SH-SY5Y (cell line): ENCODE measurements around the gene ECI1.

Experiments
- GATA2 ChIP-seq: IDR thresholded peaks from 2 replicates; pipeline ENCODE4 v1.6.1; 2011; ENCODE audit warnings: mild to moderate bottlenecking, low read depth, low read length
- GATA3 ChIP-seq: IDR thresholded peaks from 2 replicates; pipeline ENCODE4 v1.6.1; 2011; ENCODE audit warnings: low read depth, mild to moderate bottlenecking, low read length, moderate library complexity

ECI1 gene

DNA sequence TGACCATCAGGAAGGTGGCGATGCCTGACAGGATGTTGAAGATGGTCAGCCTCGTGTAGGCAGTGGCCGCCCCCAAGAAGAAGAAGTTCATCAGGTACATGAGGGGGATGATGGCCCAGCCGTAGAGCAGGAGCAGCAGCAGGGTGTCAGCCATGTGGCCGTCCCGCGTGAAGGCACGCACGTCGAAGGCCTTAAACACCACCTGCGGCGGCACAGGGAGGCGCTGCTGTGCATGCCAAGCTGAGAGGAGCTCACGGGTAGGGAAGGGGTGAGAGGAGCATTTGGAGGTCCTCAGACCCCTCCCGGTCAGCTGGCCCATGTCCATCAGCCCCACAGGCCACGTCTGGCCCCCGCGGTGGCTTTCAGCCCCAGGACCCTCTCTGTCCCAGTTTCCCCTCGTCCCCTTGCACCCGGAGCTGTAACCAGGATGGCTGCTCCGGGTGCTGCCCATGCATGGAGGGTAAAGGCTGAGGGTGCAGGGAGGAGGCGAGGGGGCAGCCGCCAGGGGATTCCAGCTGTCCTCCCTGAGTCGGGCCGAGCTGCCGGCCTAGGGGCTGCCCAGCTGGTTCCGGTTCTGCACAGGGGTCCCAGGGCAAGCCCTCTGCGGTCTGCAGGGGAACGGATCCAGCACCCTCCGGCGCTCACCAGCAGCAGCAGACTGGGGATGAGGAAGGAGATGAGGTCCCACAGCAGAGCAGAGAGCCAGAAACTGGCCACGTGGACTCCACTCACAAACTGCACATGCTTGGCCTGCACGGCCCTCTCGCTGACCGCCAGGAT lies 33.6 kb upstream of the ECI1 start:
- no peak for TF ChIP-seq GATA2
- TF ChIP-seq GATA3, result no peak

DNA sequence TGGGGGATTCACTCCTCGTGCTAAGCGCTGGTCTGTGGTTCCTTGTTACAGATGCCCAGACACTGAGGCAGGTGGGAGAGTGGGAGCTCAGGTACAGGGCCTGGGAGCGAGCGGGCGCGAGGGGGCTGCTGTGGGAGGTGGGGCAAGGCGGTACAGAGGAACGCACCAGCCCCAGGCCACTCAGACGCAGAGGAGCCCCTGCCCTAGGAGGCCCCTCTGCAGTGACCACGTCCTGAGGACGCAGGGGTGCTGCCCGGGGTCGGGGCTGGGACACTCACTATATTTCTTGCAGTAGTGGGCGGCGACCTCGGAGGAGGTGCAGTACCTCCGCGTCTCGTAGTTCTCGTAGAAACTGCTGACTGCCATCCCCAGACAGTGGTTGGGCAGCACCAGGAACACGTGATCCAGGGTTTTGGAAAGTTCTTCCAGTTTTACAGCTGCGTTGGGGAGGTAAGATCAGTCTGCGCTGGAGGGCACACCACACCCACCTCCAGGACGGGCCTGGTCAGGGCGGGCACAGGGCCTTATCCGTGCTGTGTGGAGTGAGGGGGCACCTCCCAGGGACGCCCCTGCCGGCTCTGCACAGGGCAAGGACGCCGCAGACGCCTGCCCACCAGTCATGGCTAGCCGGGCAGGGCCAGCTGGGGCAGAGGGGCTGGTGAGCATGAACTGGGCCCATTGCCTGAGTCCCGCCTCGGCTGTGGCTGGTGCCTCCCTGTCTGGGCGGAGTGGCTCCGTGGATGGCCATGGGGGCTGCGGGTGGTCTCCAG lies 32.8 kb upstream of the ECI1 start:
- no peak for TF ChIP-seq GATA2
- no peak for TF ChIP-seq GATA3

DNA sequence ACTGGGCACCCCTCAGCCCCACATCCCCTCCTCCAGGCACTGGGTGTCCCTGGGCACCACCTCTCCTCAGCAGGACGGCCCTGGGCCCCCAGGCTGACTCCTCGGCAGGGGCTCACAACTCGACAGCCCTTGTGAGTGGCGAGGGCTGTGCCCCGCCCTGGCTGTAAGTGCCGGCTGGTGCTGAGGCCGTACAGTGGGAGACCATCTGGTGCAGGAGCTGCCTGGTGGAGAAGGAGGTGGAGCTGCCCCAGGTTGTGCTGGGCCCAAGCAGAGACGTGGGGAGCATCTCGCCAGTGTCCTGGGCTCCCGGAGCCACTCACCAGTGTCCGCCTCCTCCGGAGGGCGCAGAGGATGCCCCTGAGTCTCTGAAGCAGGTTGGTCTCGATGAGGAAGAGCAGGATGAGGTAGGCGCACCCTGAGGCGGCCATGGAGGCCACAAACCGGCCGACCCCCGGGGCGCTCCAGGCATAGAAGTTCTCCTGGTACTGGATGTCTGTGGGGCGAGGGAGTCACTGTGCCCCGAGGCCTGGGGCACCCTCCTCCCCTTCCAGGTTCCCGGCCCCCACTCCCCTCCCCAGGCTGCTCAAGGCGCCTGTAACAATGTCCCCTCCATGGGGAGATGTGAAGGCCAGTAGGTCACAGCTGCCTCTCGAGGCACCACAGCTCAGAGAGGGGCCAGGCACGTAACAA lies 31.6 kb upstream of the ECI1 start:
- no peak for TF ChIP-seq GATA2
- TF ChIP-seq GATA3, result no peak

DNA sequence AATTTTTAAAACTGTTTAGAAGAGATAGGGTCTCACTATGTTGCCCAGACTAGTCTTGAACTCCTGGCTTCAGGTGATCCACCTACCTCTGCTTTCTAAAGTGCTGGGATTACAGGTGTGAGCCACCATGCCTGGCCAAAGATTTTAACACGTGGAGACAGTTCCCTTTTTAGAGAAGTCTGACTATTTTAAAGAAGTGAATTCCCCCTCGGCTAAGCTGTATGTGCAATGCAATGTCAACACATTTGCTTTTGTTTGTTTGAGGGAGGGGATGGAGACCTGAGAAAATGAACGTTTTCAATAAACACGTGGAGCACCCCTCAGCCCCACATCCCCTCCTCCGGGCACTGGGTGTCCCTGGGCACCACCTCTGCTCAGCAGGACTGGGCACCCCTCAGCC lies 30.9 kb upstream of the ECI1 start:
- TF ChIP-seq GATA2 (no peak), GATA3 (no peak)

DNA sequence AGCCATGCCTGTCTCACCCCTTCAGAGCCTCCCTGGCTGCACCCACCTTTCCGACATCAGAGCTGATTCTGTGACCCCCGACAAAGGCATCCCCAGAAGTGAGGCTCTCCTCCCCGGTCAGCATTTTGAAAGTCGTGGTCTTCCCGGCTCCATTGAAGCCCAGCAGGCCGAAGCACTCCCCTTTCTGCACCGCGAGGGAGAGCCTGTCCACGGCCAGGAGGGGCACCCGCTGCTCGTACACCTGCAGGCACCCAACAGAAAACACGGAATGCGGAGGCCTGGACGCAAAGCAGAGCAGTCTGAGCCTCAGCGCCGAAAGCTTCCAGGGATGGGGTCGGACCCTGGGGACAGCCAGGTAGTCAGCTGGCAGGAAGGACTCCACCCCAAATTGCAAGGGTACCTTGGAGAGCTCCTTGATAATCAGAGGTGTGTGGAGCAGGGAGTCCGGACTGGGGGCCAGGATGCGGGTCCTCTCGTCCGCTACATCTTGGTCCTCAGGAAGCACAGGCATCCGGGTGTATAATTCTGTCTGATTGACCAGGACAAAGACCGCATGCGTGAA lies 29.7 kb upstream of the ECI1 start:
- TF ChIP-seq GATA3, result no peak
- TF ChIP-seq GATA2, result no peak

DNA sequence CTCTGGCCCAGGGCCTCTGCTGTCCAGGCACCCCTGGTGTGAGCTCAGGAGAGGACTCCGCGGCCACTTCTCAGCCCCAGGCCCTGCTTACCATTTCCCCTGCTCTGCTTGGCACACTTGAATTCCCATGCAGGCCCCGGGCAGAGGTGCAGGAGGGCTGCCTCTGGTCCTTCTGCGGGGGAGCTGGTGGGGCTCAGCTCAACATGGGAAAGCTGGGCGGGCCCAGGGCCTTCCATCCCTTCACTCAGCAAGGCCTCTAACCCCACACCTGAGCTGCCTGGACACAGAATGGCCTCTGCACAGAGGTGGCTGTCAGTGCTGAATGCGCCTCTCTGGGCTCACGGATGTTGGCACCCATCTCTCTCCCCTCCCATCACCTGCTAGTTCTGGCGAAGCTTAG lies 29.1 kb upstream of the ECI1 start:
- TF ChIP-seq GATA3 (no peak), GATA2 (no peak)

DNA sequence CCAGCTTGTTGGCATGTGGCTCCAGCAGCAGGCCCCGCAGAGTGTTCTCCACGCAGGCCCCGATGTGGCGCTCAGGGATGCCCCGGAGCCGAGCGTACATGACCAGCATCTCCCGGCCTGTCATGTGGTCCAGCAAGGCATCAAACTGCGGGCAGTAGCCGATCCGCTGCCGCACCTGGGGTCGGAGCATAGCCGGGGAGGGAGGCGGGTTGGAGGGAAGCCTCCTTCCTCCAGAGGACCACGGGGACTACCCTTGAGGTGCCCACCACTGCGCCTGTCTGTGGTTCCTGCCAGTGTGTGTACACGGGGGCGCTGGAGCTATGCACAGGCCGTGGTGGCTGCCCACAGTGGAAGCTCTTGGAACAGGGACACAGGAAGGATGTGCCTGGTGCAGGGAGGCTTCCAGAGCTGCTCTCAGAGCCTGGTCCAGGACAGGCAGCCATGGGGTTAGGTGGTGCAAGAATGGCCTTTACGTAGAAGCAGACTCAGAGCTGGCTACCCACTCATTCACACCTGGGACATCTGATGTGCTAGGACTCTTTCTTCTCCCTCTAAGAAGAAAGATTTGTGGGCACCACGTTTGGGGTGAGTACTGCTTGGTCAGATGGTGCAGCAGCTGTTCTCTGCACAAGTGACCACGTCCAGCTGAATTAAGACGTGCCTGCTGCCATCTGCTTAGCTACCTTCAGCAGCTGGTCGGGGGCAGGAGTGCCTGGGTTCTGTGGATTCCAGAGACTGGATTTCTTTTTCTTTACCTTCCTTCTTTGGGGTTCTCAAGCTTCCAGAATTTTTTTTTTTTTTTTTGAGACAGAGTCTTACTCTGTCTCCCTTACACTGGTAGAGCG lies 27.8 kb upstream of the ECI1 start:
- TF ChIP-seq GATA3, result no peak
- TF ChIP-seq GATA2, result no peak

DNA sequence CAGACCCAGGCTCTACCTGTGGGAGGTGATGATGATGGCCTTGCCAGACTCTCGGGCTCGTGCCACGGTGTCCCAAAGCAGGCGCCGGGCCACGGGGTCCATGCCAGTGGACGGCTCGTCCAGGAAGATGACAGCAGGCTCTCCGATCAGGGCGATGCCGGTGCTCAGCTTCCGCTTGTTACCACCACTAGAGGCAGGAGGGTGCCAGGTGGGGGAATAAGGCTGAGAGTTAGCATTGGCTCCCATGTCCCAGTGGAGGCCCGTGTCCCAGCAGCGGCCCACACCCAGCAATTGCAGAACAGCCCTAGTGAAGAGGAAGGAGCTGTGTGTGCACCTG lies 26.9 kb upstream of the ECI1 start:
- TF ChIP-seq GATA3 (no peak), GATA2 (no peak)

DNA sequence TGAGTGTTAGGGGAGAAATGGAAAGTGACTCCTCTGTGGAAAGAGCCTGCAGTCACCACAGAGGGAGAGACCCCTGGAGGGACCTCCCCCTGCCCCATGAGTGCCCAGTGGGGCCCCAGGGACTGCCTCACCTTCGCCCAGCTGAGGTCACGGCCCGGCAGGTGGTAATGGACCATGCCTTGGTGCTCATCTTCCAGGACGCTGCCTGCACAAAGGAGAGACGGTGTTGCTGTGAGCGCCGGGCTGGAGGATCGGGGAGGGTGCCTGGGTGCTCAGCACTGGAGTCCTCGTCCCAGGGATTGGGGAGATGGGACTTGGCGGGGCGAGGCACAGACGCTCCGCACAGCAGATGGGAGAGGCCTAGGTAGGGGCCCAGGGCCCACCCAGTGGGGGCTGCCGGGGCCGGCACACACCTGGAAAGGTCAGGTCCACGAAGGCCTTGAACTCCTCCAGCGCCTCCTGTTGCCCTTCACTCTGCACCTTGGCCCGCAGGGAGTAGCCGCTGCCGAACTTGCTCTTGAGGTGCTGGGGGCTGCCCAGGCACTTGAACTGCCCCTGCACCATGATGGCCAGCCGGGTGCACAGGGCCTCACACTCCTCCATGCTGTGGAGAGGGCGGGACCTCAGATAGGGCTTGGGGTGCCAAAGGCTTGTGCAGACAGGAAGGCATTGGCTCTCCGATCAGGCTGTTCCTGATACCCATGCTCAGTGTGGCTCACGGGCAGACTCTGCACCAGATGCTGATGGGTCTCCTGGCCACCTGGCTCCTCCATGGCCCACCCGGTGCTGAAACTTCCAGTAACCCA lies 26.3 kb upstream of the ECI1 start:
- no peak for TF ChIP-seq GATA2
- TF ChIP-seq GATA3, result no peak

DNA sequence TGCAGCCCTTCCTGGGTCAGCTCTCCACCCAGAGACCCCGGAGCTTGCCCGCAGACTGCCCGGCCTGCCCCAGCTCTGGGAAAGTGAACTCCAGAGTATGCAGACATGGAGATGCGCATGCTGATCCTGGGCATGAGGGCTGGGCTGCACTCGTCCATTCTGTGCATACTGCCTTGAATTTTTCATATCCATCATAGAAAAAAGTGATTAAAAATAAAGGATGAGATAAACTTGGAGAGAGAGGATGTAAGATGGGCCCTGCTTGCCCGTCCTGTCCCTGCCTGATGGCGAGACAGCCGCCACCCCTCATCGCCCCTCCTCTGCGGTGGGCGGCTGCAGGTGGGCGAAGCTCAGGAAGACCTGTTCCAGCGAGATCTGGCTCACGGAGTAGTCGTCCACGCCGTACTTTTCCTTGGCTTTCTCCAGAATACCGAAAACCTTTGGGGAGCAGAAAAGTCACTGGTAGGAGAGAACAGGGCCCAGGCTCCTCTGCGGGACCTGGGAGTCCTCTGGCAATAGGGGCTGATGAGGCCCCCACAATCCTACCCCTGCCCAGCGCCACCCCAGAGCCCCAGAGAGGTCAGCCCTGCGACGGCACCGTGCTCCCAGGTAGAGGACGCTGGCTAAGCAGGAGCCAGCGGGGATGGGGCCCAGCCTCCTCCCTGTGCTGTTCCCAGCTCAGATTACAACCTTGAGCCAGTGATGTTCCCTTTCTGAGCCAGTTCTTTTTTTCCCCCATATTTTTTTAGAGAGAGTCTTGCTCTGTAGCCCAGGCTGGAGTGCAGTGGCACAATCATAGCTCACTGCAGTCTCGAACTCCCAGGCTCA lies 25.2 kb upstream of the ECI1 start:
- TF ChIP-seq GATA3, result no peak
- TF ChIP-seq GATA2, result no peak

DNA sequence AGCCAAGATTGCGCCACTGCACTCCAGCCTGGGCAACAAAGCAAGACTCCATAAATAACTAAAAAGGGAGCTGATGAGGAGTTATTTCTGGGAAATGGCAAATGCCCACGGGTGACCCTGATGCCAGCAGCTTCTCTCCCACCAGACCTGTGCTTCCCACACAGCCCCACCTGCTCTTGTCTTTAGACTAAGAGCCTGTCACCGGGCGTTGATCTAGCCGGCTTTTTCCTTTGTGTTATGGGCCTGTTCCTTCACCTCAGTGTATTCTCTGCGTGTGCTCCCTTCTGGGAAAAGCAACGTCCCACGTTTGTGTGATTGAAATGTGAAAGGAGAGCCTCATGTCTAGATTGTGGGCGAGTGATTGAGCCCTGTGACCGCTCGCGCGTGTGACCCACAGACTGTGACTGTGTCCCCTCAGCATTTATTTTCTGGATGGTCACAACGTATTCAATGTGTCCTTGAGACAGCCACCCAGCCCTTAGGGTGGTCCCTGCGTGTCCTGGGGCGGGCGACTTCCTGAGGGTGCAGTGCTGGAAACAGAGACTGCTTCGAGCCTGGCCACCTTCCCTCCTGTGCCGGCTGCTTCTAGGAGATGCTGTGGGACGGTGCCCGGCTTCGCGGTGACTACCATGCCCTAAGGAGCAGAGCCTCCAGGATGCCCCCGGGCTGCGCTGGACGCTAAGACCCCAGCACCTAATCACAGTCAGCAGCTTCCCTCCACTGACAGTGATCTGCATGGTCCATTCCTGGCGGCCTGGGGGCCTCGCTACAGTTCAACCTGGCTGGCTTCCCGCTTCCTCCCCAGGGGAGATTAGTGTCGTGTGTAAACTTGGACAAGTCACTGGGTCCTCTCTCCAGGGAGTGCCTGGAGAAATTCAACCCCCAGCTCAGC lies 24.3 kb upstream of the ECI1 start:
- TF ChIP-seq GATA3 (no peak), GATA2 (no peak)
